ENCODE data around the gene DGKQ.
"Not testable (repeated sequence)": the region's sequence is repeated elsewhere in the genome, so short reads cannot be mapped to it uniquely, and the experiment has no call there.

DGKQ gene

DNA sequence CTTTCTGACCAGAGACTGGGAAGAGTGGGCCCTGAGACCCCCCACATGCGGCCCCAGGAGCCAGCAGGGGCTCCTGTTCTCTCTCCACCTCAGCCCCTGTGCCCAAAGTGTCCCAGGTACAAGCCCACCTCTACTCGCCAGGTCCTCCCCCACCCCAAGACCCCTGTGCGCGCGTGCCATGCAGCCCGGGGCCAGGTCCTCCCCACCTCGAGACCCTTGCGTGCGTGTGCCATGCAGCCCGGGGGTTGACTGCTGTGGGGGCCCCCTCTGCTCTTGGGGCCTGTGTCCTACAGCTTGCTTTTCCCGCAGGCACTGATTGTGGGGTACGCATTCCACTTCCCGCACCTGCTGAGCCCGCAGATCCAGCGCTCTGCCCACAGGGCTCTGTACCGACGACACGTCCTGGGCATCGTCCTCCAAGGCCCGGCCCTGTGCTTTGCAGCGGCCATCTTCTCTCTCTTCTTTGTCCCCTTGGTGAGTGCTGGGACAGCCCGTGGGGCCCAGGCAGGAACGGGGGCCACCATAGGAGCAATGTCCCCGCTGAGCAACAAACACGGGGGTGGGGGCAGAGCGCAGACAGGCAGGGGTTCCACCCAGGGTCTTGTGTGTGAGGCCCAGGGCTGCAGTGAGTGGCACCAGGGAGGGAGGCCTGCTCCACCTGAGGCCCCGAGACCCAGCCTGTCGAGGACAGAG is 20.3 kb downstream of the DGKQ start:
- no peak for DNase-seq (ENCODE audit: extremely low read depth in 1 of 2, low read depth in 1 of 2)

DNA sequence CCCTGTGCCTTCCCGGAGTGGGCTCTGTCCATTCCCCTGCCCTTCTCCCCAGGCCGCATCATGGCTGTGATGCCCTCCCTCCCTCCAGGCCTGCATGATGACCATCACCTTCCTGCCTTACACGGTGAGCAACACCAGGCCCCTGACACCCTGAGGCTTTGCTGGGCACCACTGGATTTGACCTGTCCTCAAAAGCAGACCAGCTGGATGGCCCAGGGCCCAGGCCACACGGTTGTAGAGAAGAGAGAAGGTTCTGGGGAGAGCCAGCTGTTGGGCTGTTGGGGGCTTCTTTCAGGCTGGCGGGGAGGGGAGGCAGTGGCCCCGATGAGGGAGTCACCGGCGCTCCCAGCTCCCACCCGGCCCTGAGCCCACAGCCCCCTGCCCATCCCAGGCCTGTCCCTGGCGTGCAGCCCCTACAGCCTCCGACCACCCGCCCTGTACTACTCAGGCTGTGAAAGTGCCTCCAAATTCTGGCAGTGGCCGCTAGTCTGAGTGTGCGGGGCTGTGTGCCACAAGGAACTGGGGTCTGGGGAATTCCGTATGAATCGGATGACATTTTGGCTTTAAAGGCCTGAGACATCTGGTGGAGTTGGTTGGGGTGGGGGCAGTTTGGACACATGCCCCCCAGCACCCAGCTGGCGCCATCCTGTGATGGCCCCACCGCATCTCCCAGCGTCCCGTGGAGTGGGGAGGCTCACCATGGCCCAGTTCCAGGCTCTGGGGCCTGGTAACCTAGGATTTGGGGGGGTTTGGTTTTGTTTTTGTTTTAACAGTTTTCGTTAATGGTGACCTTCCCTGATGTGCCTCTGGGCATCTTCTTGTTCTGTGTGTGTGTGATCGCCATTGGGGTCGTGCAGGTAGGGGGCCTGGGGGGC is 21.5 kb downstream of the DGKQ start:
- no peak for DNase-seq (ENCODE audit: extremely low read depth in 1 of 2, low read depth in 1 of 2)

DNA sequence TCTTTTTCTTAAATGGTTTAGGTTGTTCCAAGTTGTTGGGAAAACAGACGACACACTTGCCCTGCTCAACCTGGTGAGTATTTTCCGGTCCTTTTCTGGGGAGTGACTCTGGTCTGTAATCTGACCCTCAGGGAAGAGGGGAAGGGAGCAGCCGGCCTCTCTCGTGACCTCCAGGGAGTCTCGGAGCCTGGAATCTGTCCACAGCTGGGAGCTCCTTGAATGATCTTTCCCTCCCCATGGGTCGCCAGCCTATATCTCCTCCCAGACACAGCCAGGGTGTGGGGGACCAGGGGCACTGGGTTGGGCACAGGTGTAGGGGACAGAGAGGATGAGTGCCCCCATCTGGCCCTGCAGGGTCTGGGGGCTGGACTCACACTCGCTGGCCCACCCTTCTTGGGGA is 22.2 kb downstream of the DGKQ start:
- DNase-seq (ENCODE audit: extremely low read depth in 1 of 2, low read depth in 1 of 2), result no peak

DNA sequence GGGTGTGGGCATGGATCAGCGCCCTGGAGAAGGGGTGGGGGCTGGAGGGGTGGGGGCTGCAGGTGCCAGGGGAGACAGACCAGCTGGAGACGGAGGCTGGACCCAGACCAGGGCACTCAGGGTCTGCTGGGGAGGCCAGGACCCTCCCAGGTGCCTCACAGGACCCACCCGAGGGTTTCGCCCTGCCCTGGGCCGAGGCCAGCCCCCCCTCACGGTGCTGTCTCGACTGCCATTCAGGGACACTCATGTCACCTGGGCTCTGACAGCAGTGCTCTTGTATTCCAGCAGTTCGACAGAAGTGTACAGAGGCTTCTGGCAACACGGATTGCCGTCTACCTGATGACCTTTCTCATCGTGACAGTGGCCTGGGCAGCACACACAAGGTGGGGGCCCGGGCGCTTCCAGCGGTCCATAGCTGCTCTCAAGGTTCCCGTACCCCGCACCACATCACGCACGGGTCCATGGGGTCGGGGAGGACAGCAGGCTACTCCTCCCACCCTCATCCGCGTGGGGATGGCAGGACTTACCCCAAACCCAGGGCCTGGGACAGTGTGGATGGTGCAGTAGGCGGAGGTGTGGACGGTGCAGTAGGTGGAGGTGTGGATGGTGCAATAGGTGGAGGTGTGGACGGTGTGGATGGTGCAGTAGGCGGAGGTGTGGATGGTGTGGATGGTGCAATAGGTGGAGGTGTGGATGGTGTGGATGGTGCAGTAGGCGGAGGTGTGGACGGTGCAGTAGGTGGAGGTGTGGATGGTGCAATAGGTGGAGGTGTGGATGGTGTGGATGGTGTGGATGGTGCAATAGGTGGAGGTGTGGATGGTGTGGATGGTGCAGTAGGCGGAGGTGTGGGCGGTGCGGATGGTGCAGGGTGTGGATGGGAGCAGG is 23.0 kb downstream of the DGKQ start:
- DNase-seq (ENCODE audit: extremely low read depth in 1 of 2, low read depth in 1 of 2), result no peak

DNA sequence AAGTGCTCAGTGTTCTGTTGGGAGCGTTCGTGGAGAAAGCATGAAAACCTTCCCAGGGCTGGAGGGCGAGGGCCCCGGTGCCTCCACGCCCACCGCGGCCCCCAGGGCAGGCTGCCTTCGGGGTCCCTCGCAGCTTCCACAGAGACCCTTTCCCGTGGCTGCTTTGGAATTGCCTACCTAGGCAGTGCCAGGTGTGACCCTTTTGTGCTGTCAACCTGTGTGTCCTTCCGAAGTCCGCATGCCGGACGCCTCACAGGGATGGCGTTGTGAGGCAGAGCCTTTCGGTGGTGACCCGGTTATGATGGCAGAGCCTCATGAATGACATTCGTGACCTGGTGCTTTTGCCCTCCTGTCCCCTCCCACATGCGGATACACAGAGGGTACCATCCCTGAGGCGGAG is 23.7 kb downstream of the DGKQ start:
- no peak for DNase-seq (ENCODE audit: extremely low read depth in 1 of 2, low read depth in 1 of 2)

DNA sequence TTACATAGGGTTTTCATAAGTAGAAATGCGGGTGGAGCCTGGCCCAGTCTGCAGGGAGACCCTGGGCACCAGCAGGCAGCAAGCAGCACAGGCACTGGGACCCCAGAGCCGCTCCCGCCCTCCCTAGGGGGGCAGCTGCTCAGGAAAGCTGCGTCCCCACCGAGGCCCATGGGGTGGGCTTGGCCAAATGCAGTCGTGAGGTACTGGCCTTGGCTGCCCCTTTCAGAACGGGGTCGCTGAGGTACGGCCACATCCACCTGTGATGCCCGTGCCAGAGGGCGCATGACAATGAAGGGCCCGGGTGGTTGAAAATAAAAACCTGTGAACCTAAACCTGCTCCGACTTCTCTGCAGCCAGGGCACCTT is 24.5 kb downstream of the DGKQ start:
- no peak for DNase-seq (ENCODE audit: extremely low read depth in 1 of 2, low read depth in 1 of 2)

DNA sequence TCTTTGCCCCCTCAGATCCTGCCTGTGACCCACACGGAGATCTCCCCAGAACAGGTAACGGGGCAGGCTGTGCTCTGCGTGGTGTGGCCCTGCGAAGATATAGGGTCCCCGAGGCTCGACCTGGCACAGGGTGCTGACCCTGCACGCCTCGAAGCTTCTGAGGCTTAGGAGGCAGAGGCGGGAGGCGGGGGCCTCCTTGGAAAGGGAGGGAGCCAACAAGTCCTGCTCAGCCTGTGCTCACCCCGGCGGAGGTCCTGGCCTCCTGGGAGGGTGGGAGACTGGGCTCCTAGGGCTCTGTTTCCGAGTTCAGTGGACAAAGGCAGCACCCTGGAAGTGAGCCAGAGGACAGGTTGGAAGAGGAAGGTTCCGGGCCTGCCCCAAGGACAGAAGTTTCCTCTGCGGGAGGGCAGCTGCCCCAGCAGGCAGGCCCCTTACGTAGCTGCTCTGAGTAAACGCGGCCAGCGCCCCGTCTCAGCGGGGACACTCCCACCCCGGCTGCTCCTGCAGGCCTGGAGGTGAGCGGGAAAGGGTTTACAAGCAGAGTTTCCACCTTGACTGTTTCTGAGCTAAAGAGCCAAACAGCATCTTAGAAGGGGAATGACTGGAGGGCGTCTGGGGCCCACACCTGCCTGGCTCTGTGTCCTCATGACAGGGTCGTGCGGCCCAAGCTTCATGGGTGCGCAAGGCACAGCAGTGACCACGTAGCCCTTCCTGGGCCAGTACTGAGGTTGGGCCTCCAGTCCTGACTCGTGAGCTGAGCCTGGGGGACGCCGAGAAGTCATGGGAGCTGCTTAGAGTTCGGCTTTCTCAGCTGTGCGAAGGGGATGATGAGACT is 25.1 kb downstream of the DGKQ start:
- no peak for DNase-seq (ENCODE audit: extremely low read depth in 1 of 2, low read depth in 1 of 2)

DNA sequence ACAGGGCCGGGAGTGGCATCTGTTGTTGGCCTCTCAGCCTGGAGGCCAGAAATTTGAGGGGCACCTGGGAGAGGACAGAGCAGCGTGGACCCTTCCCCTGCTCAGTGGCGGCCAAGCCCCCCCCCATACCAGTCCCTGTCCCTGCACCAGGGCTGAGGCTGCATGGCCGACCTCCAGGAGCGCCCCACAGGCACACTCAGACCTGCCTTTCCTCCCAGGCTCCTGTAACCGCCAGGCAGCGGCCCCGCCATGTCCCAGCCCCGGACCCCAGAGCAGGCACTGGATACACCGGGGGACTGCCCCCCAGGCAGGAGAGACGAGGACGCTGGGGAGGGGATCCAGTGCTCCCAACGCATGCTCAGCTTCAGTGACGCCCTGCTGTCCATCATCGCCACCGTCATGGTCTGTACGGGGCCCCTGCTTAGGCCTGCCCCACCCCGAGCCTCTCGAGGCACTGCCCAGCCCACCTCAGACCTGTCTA is 25.8 kb downstream of the DGKQ start:
- DNase-seq (ENCODE audit: extremely low read depth in 1 of 2, low read depth in 1 of 2), result no peak

DNA sequence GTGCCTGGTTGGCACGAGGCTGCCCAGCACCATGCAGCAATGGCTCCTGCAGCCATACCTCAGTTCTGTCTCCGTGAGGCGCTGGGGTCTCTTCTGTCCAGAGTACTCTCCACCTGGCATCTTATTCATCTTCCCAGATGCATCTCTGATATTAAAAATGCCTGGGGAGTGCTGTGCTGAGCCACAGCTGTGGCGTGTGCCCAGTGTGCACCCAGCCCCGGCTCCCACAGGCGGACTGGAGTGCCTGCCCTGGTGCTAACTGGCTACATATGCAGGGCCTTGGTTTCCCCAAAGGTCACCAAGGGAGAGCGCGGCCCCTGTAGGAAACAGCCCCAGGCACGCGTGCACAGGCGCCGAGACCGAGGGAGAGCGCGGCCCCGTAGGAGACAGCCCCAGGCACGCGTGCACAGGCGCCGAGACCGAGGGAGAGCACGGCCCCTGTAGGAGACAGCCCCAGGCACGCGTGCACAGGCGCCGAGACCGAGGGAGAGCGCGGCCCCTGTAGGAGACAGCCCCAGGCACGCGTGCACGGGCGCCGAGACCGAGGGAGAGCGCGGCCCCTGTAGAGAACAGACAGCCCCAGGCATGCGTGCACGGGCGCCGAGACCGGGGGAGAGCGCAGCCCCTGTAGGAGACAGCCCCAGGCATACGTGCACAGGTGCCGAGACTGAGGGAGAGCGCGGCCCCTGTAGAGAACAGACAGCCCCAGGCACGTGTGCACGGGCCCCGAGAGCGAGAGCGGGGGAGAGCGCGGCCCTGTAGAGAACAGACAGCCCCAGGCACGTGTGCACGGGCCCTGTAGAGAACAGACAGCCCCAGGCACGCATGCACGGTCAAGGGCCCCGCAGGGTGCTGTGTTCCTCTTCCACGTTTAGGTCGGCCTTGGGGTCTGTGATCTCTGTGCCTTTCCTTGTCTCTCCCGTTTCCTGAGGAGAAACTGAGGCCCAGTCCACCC is 26.6 kb downstream of the DGKQ start:
- DNase-seq (ENCODE audit: extremely low read depth in 1 of 2, low read depth in 1 of 2), result no peak

DNA sequence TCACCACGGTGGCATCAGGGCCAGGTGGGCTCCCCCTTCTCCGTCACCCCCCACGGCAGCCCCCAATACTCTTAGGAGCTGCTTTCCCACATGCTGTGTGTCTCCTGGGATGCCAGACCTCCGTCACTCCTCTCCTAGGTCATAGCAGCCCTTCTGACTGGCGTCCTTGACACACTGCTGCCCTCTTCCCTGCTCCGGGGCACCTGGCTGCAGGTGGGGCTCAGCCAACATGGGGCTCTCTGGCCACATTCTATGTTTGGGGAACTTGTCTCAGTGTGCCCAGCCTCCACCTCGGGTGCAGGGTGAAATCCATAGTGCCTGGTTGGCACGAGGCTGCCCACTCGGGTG is 27.3 kb downstream of the DGKQ start:
- DNase-seq (ENCODE audit: extremely low read depth in 1 of 2, low read depth in 1 of 2), result no peak

DNA sequence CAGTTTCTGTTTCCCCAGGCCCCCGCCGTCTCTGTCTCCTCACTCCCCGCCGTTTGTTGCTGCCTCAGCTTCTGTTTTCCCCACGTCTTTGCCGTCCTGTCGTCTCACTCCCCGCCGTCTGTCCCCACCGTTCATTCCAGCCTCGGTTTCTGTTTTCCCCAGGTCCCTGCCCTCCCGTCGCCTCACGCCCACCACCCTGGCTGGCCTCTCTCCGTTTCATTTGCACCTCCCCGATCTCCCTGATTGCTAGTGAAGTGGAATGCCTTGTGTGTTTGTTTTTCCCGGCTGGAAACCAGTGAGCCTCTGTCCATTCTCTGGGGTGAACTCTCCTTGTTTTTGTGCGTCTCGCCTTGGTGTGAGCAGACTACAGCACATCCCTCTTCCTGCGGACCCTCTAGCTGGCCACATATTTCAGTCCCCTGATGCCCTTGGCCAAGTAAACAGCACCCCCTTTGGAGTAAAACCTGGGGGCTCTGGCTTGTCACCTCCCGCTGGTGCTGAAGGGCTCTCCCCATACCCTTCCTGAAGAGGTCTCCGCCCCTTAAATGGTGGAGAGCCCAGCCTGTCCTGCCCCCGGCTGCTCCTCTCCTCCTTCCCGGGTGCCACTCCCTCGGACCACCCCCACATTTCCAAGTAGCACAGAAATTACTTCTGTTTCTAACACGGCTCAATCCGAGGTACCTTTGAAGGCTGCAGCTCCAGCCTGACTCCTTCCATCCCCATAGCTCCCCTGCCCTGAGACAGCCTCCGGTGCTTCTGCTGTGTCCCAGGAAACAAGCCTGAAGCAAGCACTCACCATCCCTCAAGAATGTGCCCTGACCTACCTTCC is 27.9 kb downstream of the DGKQ start:
- no peak for DNase-seq (ENCODE audit: extremely low read depth in 1 of 2, low read depth in 1 of 2)

DNA sequence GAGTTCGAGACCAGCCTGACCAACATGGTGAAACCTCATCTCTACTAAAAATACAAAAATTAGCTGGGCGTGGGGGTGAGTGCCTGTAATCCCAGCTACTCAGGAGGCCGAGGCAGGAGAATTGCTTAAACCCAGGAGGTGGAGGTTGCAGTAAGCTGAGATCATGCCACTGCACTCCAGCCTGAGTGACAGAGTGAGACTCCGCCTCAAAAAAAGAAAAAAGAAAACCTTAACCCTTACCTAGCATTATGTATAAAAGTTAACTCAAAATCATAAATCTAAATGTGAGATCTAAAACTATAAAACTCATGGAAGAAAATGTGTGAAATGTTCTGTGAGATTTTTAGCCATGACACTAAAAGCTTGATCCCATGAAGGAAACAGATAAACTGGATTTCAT is 33.9 kb downstream of the DGKQ start:
- DNase-seq (ENCODE audit: extremely low read depth in 1 of 2, low read depth in 1 of 2), result not testable (repeated sequence)

DNA sequence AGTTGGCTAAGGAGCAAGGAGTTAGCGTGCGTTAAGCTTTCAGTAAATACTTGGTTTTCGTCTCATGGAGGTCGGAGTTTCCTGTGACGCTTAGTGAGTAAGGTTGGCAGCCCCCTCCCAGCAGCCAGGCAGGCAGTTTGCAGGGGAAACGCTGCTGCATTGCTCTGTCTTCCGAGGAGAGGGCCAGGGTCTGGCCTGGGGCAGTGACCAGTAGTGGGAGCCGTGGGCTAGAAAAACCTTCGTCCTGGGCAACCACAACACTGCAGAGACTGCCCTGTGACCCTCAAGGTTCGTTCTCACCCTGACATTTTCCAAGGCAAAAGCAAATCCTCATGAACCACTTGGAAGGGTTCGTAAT is 40.7 kb downstream of the DGKQ start:
- DNase-seq (ENCODE audit: extremely low read depth in 1 of 2, low read depth in 1 of 2), result no peak

DNA sequence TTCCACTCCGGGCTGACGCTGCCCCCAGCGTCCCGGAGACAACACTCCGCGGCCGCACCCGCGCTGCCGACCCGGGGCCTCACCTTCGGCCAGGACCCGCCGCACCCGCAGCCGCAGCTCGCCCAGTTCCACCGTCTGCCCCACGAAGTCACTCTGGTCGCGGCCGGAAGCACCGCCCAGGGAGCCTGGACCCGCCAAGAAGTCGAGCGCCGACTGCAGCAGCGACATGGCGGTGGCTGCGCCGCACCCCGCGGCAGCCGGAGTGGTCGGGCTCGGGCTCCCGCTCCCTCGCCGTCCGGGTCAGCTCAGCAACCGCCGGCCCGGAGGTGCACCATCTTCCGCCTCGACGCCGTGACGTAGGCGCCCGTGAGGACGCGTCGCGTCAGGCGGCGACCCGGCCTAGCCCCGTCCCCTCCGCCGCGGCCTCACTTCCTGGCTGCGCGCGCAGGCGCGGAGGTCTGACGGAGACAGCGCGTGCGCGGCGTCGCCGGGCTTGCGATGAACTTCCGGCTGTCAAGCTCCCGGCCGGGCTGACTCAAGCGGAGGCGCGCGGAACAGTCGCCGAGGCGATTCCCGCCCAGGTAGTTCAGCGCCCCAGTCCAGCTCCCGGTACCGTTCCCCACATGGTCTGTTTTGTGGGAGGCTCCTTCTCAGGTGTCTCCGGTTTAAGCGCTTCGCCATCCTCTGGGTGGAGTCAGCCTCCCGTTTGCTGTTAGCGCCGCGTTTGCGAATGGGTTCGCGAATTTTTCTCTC is 41.2 kb downstream of the DGKQ start, which contains the start of the genes GAK and TMEM175:
GAK (minus strand) TSS at position 357 of the 753 bp plus-strand sequence; CDS start at position 228, 129 bp downstream.
TMEM175 (plus strand) TSS at position 501 of the 753 bp plus-strand sequence. CDS start 15,280 bp downstream, outside the sequence.
- DNase-seq (ENCODE audit: extremely low read depth in 1 of 2, low read depth in 1 of 2), result peak; percentile 93 to 99

DNA sequence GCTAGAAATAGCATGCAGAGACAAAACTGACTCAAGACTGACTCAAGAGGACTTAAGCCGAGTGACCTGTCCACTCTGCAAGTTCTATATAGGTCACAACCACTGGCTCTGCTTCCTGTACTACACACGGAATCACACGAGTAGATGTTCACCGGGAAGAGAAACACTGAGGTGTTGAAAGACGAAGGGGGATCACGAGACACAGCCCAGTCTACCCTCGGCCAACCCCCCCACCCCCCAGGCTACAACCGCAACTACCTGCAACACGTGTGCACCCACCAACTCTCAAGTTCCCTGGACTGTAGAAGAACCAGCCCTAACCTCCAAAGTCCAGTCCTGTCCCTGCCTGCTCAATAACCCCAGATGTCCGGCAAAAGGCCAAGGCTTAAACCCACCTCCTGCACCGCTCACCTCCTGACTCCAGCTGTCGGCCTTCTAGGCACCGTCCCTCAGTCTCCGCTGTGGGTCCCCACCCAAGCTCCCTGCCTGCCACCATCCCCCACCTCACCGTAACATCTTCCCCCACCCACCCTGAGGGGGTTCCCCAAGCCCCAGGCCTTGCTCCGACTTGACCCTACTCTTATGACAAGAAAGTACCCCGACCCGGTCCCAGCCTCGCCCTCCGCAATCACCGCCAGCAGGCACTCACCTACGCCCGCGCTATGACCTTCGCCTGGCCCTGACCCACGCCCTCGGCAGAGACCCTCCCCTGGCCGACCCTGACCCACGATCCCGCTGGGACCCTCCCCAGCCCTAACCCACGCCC is 42.0 kb downstream of the DGKQ start:
- no peak for DNase-seq (ENCODE audit: extremely low read depth in 1 of 2, low read depth in 1 of 2)

DNA sequence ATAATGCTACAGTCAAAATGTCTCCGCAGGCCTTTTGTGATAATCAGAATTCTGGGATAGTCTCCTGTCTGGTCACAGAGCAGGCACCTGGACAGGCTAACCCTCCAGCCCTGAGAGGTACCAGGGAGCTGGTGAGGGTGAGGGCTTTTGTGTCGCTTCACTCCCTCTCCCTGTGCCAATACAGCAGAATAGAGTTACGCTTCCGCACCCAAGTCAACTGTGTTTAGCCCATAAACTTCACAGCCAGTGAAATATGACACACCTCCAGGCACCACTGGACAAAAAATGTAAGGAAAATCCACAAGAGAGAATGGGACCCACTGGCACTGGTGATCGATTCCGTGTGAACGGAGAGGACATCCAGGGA is 42.6 kb downstream of the DGKQ start:
- DNase-seq (ENCODE audit: extremely low read depth in 1 of 2, low read depth in 1 of 2), result no peak

DNA sequence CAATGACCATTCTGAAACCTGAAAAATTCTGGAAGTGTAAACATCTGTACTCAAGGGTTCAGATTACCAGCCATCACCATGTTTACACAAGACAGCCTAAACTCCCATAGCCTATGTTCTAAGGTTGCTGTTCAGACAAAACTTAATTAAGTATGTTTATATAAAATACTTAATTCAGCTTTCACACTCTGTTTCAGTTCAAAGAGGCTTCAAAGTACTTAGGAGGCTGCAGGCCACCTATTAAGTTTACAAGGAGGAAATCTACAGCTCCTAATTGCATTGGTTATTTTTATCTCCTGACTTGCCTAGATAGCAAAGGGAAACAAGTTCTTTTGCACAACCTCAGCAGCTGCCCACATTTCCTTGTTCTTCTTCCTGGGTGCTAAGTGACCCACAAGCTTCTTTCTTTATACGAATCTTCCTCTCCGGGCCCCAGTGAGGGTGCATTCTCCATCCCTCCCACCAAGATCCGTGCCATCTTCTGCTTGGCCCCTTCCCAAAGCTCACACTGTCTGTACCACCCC is 43.3 kb downstream of the DGKQ start:
- DNase-seq (ENCODE audit: extremely low read depth in 1 of 2, low read depth in 1 of 2), result no peak

Data from stimulated activated CD8-positive, alpha-beta memory T cell treated with anti-CD3 and anti-CD28 coated beads, Interleukin-7, amount 100 ng/mL, for 48 hours (primary cell).